Measurements from ENCODE around the gene CDH11.

CDH11 gene, protein sequence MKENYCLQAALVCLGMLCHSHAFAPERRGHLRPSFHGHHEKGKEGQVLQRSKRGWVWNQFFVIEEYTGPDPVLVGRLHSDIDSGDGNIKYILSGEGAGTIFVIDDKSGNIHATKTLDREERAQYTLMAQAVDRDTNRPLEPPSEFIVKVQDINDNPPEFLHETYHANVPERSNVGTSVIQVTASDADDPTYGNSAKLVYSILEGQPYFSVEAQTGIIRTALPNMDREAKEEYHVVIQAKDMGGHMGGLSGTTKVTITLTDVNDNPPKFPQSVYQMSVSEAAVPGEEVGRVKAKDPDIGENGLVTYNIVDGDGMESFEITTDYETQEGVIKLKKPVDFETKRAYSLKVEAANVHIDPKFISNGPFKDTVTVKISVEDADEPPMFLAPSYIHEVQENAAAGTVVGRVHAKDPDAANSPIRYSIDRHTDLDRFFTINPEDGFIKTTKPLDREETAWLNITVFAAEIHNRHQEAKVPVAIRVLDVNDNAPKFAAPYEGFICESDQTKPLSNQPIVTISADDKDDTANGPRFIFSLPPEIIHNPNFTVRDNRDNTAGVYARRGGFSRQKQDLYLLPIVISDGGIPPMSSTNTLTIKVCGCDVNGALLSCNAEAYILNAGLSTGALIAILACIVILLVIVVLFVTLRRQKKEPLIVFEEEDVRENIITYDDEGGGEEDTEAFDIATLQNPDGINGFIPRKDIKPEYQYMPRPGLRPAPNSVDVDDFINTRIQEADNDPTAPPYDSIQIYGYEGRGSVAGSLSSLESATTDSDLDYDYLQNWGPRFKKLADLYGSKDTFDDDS
- total RNA-seq = 0 reads per million in 3 donors

DNA sequence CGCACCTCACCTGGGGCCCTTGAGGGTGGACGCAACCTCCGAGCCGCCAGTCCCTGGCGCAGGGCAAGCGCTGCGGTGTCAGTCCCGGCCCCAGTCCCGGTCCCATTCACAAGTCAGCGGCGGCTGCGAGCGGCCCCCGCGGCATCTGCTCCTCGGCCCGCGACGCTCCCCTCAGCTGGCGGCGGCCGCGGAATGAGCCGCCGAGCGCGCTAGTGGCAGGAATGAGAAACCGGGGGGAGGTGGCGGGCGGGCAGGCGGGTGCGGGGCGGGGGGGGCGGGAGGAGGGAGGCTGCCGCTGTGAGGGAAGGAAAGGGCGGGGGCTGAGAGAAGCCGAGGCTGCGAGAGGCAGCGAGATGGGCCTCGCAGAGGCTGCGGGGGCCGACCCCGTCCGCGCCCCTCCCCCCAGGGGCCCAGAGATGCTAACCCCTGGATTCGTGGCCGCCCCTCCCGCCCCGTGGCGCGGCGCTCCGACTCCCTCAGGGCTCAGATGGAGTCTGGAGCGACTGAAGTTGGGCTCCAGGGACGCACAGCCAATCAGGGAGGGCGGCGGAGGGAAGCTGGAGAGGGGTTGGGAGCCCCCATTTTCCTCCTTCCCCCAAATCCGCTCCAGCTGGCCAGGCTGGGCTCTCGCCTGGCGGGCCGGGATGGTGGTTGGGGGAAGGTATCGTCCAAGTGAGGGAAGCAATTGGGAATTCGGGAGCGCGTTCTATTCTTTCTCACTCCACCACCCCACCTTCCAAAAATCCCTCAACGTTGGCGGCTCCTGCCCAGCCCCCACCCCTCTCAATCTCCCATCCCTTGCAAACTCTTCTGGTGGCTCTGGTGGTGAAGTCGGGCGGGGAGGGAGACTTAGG, at the start of gene CDH11:
Gene CDH11 (minus strand): TSS at position 194 of the 854 bp plus-strand sequence. CDS start 117,194 bp downstream, outside the sequence.
- Histone ChIP-seq H3K4me3 (ENCODE audit: insufficient read depth, low read depth, low read length, poor library complexity, severe bottlenecking) (no peak within 1 kb of the TSS), H3K9me3 (ENCODE audit: control insufficient read depth, low read length) (no peaks in the 10 kb centered on the region), H3K36me3 (ENCODE audit: control insufficient read depth, insufficient read depth, low read length) (no peaks in the 10 kb centered on the region), H3K27me3 (replicated peaks; ENCODE audit: control insufficient read depth, insufficient read depth, low read length, poor library complexity, severe bottlenecking) (peaks cover 5% of the 10 kb centered on the region), H3K27ac (ENCODE audit: insufficient read depth, low read length, poor library complexity, severe bottlenecking) (no peak within 1 kb of the TSS), H3K4me1 (ENCODE audit: control insufficient read depth, insufficient read depth, low read length, poor library complexity, severe bottlenecking) (no peaks in the 10 kb centered on the region)
- no peak for DNase-seq

DNA sequence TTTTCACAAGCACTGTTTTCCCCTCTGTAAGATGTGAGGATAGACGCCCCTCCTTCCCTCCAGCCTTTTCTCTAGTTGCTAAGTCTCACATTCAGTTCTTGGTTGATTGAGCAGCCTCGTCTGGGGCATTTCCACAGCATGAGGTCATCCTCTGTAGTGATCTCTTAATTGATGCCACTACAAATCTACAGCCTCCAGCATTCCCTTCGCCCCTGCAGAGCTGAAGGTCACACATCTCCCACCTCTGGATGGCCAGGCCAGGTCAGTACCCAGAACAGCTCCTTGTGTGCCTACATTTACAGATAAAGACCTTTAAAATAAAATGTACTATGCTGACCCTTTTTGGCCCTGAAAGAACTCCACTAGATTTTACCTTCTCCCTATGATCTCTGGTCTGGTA, 32.5 kb upstream of the CDH11 start:
- no peaks in the 10 kb centered on the region for H3K27me3 ChIP-seq (replicated peaks; ENCODE audit: control insufficient read depth, insufficient read depth, low read length, poor library complexity, severe bottlenecking)
- no peak overlapping the region for H3K4me3 ChIP-seq (ENCODE audit: insufficient read depth, low read depth, low read length, poor library complexity, severe bottlenecking)
- no peak for DNase-seq
- no peaks in the 10 kb centered on the region for H3K9me3 ChIP-seq (ENCODE audit: control insufficient read depth, low read length)
- no peaks in the 10 kb centered on the region for H3K4me1 ChIP-seq (ENCODE audit: control insufficient read depth, insufficient read depth, low read length, poor library complexity, severe bottlenecking)
- H3K27ac ChIP-seq (ENCODE audit: insufficient read depth, low read length, poor library complexity, severe bottlenecking) = no peak overlapping the region
- no peaks in the 10 kb centered on the region for H3K36me3 ChIP-seq (ENCODE audit: control insufficient read depth, insufficient read depth, low read length)

DNA sequence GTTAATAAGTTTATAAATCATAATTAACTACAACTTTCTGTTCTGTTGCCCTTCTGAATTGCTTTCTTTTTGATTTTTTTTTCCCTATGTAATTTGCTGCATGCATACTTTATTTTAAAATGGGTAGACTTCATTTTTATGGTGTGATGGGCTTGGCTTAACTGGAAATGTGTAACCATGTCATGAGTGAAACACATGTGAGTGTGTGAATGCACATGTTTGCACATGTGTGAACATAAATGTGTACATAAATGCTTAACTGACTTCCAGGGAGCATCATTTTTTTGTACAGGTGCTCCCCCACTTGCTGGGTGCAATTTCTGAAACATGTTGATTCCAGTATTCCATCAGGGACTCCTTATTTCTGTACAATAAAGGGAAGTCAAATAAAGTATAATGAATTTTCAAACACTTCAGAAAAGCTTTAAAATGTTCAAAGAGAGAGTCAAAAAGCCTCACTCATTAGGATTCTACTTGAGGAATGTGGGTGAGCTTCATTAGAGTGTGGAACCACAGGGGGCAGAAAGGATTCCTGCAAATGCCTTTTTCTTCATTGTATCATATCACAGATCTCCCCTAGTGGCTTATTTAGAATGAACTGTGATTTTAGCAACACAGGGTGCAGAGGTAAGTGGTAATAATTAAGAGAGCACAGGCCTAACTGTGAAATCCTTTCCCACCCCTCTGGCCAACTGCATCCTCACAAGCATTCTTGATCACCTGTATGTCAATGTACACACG, 31.7 kb upstream of the CDH11 start:
- no peaks in the 10 kb centered on the region for H3K27me3 ChIP-seq (replicated peaks; ENCODE audit: control insufficient read depth, insufficient read depth, low read length, poor library complexity, severe bottlenecking)
- H3K4me3 ChIP-seq (ENCODE audit: insufficient read depth, low read depth, low read length, poor library complexity, severe bottlenecking) = no peak overlapping the region
- H3K36me3 ChIP-seq (ENCODE audit: control insufficient read depth, insufficient read depth, low read length) = no peaks in the 10 kb centered on the region
- no peak for DNase-seq
- no peaks in the 10 kb centered on the region for H3K4me1 ChIP-seq (ENCODE audit: control insufficient read depth, insufficient read depth, low read length, poor library complexity, severe bottlenecking)
- H3K9me3 ChIP-seq (ENCODE audit: control insufficient read depth, low read length) = no peaks in the 10 kb centered on the region
- H3K27ac ChIP-seq (ENCODE audit: insufficient read depth, low read length, poor library complexity, severe bottlenecking) = no peak overlapping the region

DNA sequence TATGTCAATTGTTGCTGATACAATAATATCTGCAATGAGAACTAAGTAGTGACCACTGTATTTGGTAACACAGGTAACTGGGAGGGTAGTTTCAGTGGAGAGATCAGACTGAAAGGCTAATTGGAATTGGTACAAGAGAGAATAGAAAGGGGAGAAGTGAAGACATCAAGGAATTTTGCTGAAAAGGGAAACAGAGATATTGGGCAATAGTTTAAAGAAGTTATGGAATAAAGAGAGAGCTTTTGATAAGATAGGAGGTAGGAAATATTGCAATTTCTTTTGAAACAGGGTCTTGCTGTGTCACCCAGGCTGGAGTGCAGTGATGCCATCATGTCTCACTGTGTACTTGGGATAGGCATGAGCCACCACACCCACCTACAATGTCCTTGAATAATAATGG, 26.9 kb upstream of the CDH11 start:
- no peak for DNase-seq
- H3K36me3 ChIP-seq (ENCODE audit: control insufficient read depth, insufficient read depth, low read length) = no peaks in the 10 kb centered on the region
- no peaks in the 10 kb centered on the region for H3K4me1 ChIP-seq (ENCODE audit: control insufficient read depth, insufficient read depth, low read length, poor library complexity, severe bottlenecking)
- H3K4me3 ChIP-seq (ENCODE audit: insufficient read depth, low read depth, low read length, poor library complexity, severe bottlenecking) = no peak overlapping the region
- no peak overlapping the region for H3K27ac ChIP-seq (ENCODE audit: insufficient read depth, low read length, poor library complexity, severe bottlenecking)
- H3K9me3 ChIP-seq (ENCODE audit: control insufficient read depth, low read length) = no peaks in the 10 kb centered on the region
- no peaks in the 10 kb centered on the region for H3K27me3 ChIP-seq (replicated peaks; ENCODE audit: control insufficient read depth, insufficient read depth, low read length, poor library complexity, severe bottlenecking)

DNA sequence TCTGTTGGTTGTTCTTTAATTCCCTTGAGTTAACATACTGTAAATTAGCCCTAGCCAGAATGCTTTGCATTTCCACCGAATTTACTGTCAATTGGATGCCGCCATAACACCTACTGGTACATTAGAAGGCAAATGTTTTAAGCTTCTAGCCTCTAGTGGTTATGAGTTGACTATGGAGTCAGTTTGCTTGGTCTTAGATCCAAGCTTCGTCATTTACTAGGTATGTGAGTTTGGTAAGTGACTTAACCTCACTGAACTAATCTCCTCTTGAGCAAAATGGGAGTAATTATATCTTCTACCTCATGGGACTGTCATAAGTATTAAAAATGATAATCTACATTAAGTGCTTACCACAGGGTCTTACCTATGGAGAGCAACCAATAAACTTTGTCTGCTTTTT, 20.4 kb upstream of the CDH11 start:
- no peak for DNase-seq

DNA sequence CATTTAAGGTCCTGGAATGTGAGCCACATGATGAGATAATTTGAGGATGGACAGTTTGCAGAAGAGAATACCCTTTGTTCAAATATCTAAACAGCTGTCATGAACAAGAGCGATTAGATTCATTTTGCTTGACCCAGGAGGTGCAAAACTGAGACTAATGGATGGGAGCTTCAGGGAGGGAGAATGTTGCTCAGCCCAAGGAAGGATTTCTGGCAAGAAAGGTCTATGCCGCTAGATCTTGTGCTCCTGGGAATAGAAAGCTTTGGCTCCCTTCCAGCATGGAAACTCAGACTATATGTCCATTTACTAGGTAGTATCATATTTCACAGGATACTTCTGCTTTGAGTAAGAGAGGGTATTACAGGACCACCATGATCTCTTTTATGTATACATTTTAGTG, 14.8 kb upstream of the CDH11 start:
- H3K4me3 ChIP-seq (ENCODE audit: insufficient read depth, low read depth, low read length, poor library complexity, severe bottlenecking) = no peak overlapping the region
- no peaks in the 10 kb centered on the region for H3K4me1 ChIP-seq (ENCODE audit: control insufficient read depth, insufficient read depth, low read length, poor library complexity, severe bottlenecking)
- no peak overlapping the region for H3K27ac ChIP-seq (ENCODE audit: insufficient read depth, low read length, poor library complexity, severe bottlenecking)
- H3K9me3 ChIP-seq (ENCODE audit: control insufficient read depth, low read length) = no peaks in the 10 kb centered on the region
- no peak for DNase-seq
- H3K27me3 ChIP-seq (replicated peaks; ENCODE audit: control insufficient read depth, insufficient read depth, low read length, poor library complexity, severe bottlenecking) = no peaks in the 10 kb centered on the region
- no peaks in the 10 kb centered on the region for H3K36me3 ChIP-seq (ENCODE audit: control insufficient read depth, insufficient read depth, low read length)

More for the DNA sequence above, 20.4 kb upstream of the CDH11 start:
- H3K27ac ChIP-seq (ENCODE audit: insufficient read depth, low read length, poor library complexity, severe bottlenecking) = no peak overlapping the region
- H3K9me3 ChIP-seq (ENCODE audit: control insufficient read depth, low read length) = no peaks in the 10 kb centered on the region
- no peak overlapping the region for H3K4me3 ChIP-seq (ENCODE audit: insufficient read depth, low read depth, low read length, poor library complexity, severe bottlenecking)
- H3K36me3 ChIP-seq (ENCODE audit: control insufficient read depth, insufficient read depth, low read length) = no peaks in the 10 kb centered on the region
- no peaks in the 10 kb centered on the region for H3K27me3 ChIP-seq (replicated peaks; ENCODE audit: control insufficient read depth, insufficient read depth, low read length, poor library complexity, severe bottlenecking)
- no peaks in the 10 kb centered on the region for H3K4me1 ChIP-seq (ENCODE audit: control insufficient read depth, insufficient read depth, low read length, poor library complexity, severe bottlenecking)

DNA sequence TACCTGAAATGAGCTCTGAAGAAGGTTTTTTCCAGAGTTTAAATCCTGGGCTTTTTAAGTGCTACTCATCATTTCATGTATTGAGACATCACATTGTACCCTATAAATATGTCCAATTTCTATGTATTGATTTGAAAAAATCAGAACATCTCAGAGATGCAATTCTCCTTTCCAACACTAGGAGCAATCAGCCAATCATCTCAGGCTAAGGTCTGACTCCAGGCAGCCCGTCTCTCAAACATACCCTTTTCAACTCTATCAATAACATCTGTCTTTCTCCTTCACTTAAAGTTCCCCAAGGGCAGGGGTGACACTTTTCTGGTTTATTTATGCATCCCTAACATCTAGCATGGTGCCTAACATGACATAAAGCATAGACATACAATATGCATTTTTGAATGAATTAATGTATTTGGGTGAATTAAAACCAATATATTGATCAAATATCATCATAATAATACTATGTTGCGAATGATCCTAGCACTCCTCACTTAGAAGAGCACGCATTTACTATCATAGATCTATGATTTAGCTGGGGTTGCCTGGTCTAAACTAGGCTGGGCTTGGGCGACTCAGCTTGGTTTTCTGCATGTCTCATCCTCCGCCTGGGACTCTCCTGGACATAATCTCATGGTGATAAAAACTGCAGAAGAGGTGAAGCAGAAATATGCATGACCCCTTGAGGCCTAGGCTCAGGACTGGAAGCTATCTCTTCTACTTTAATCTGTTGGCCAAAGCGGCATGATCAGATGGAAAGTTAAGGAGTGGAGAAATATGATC, 5.2 kb upstream of the CDH11 start:
- no peaks in the 10 kb centered on the region for H3K4me1 ChIP-seq (ENCODE audit: control insufficient read depth, insufficient read depth, low read length, poor library complexity, severe bottlenecking)

DNA sequence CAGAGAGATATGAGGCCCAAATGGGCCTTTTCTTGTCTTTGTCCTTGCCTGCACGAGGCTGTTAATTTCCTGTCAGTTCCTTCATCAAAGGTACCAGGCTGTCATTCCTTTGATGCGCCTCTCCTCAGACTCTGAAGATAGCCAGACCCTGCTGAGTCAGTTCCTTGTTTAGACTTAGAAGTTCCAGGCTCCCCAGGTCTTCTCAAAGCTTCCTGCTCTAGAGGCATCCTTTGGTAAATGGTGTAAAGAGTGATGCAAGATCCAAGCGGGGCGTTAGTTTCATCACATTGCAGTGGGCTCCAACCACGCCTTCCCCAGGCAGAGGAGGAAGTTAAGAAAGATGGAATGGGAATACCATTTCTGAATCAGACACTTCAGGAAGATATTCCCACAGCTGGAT, 4.0 kb upstream of the CDH11 start:
- Histone ChIP-seq H3K4me3 (ENCODE audit: insufficient read depth, low read depth, low read length, poor library complexity, severe bottlenecking) (no peak overlapping the region), H3K27ac (ENCODE audit: insufficient read depth, low read length, poor library complexity, severe bottlenecking) (no peak overlapping the region), H3K27me3 (replicated peaks; ENCODE audit: control insufficient read depth, insufficient read depth, low read length, poor library complexity, severe bottlenecking) (peaks cover 5% of the 10 kb centered on the region), H3K36me3 (ENCODE audit: control insufficient read depth, insufficient read depth, low read length) (no peaks in the 10 kb centered on the region), H3K9me3 (ENCODE audit: control insufficient read depth, low read length) (no peaks in the 10 kb centered on the region), H3K4me1 (ENCODE audit: control insufficient read depth, insufficient read depth, low read length, poor library complexity, severe bottlenecking) (no peaks in the 10 kb centered on the region)
- DNase-seq = no peak

More for the DNA sequence above, 5.2 kb upstream of the CDH11 start:
- DNase-seq = no peak
- Histone ChIP-seq H3K36me3 (ENCODE audit: control insufficient read depth, insufficient read depth, low read length) (no peaks in the 10 kb centered on the region), H3K4me3 (ENCODE audit: insufficient read depth, low read depth, low read length, poor library complexity, severe bottlenecking) (no peak overlapping the region), H3K27ac (ENCODE audit: insufficient read depth, low read length, poor library complexity, severe bottlenecking) (no peak overlapping the region), H3K9me3 (ENCODE audit: control insufficient read depth, low read length) (no peaks in the 10 kb centered on the region), H3K27me3 (replicated peaks; ENCODE audit: control insufficient read depth, insufficient read depth, low read length, poor library complexity, severe bottlenecking) (peaks cover 5% of the 10 kb centered on the region)

DNA sequence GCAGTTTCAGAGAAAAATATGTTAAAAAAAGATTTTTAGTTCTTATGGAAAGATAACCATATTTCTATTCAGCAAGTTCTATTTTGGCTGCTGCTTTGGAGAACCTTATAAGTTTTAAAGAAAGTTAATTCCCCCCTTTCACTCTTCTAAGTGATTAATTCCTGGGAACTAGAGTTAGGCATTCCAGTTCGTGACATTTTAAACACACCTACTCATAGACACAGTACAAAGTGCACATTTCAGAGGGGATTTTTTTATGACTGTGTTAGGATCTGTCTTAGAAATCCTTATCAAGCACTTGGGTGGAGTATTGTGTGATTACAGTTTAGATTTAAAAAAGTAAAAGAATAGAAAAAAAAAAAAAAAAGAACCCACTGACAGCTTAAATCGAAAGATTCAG, 3.5 kb upstream of the CDH11 start:
- Histone ChIP-seq H3K4me3 (ENCODE audit: insufficient read depth, low read depth, low read length, poor library complexity, severe bottlenecking) (no peak overlapping the region), H3K36me3 (ENCODE audit: control insufficient read depth, insufficient read depth, low read length) (no peaks in the 10 kb centered on the region), H3K9me3 (ENCODE audit: control insufficient read depth, low read length) (no peaks in the 10 kb centered on the region), H3K4me1 (ENCODE audit: control insufficient read depth, insufficient read depth, low read length, poor library complexity, severe bottlenecking) (no peaks in the 10 kb centered on the region), H3K27me3 (replicated peaks; ENCODE audit: control insufficient read depth, insufficient read depth, low read length, poor library complexity, severe bottlenecking) (peaks cover 5% of the 10 kb centered on the region), H3K27ac (ENCODE audit: insufficient read depth, low read length, poor library complexity, severe bottlenecking) (no peak overlapping the region)
- DNase-seq = no peak

Measured in effector memory CD4-positive, alpha-beta T cell (primary cell).